Activated naive CD4-positive, alpha-beta T cell treated with anti-CD3 and anti-CD28 coated beads, Interleukin-2, amount 50 U/mL, for 72 hours (primary cell): ENCODE results near the gene ASXL1. TPM values are rescaled to one million over a fixed set of nuclear protein-coding genes. Genes with fewer than 3 reads are reported as not detected.

Experiments
- ATAC-seq, 2 donors: fragments of 150-1000 bp; cut with Tn5 transposase; 2 replicates each; pipeline ENCODE4 v1.10.0; 2021; ENCODE audit warnings: mild to moderate bottlenecking in 2 of 2, moderate library complexity in 2 of 2
- DNase-seq, 2 donors: peaks; one replicate each; pipeline ENCODE4 v3.0.0; 2021 to 2022; ENCODE audit warnings: low spot score in 2 of 2
- H3K27ac Mint-ChIP-seq, 2 donors: one replicate each; pipeline ENCODE4 v1.8.0; 2022; ENCODE audit warnings: mild to moderate bottlenecking in 2 of 2, mixed read lengths in 2 of 2
- H3K36me3 Mint-ChIP-seq, 2 donors: one replicate each; pipeline ENCODE4 v1.8.0; 2022; ENCODE audit warnings: mixed read lengths in 2 of 2
- H3K9me3 Mint-ChIP-seq, 2 donors: one replicate each; pipeline ENCODE4 v1.8.0; 2022; ENCODE audit warnings: mixed read lengths in 2 of 2
- total RNA-seq, 2 donors: library from RNA; stranded (reverse); gene quantifications; one replicate each; pipeline ENCODE4 v1.2.3, GENCODE V29; 2022

ASXL1 gene
- total RNA-seq, 2 donors from 2014 or later = 153 to 195 TPM

DNA sequence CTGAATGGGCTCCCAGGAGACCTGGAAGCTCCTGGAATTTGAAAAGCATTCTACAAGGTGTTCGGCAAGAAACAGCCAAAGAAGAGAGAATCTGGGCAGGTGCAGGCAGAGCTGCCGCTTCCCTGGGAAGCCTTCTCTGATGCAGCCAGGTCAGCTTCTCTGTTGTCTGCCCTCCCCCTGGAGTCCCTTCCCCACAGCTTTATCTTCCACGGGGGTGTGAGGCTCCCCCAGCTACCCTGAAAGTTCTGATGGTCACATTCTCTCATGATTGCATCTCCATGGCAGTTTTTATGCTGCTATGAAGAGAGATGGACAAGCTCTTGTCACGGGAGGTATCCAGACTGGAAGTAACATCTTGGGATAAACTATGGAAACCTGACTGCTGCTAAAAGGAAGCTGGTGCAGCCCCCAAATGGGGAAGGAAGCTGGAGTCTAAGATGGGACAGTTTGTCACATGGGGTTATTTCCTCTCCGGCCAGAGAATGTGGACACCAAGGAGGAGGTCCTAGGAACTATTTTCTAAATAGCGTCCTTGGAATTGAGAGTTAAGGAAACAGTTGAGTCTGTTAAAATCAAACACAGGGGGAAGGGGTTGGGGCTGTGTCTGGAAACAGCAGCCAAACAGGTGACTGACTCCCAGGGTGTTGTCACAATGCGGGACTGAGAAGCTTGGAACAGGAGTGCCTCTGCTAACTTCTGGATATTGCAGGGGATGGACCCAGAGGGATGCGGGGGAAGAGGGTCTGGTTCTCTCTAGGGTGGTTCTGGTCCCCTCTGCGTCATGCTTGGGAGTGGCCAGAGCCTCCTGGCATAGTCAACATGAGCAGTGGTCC, 91.1 kb downstream of the ASXL1 start:
- Mint-ChIP-seq H3K27ac (peak overlapping the region; percentile 72 to 79), H3K9me3 (no peaks in the 10 kb centered on the region), H3K36me3 (no peaks in the 10 kb centered on the region)
- no peak for ATAC-seq
- DNase-seq = no peak

- H3K9me3 Mint-ChIP-seq = no peaks in the 10 kb centered on the region
- no peaks in the 10 kb centered on the region for H3K36me3 Mint-ChIP-seq
- DNase-seq (peak in 1 of 2 donors; percentile 51), ATAC-seq (no peak)
- H3K27ac Mint-ChIP-seq = peak overlapping the region; percentile 79 to 91
Observed at GRCh38 chr20:32449890-32450401, 91.8 kb downstream of the ASXL1 start.

GRCh38 chr20:32450484-32451061, 92.4 kb downstream of the ASXL1 start:
- Mint-ChIP-seq H3K9me3 (no peaks in the 10 kb centered on the region), H3K27ac (peak overlapping the region; percentile 79 to 91), H3K36me3 (no peaks in the 10 kb centered on the region)
- DNase-seq = peak in 1 of 2 donors; percentile 9
- no peak for ATAC-seq

- no peak for DNase-seq
- peak overlapping the region; percentile 79 to 91 for H3K27ac Mint-ChIP-seq
- H3K36me3 Mint-ChIP-seq = no peaks in the 10 kb centered on the region
- H3K9me3 Mint-ChIP-seq = no peaks in the 10 kb centered on the region
- no peak for ATAC-seq
Observed at GRCh38 chr20:32451340-32451681, 93.2 kb downstream of the ASXL1 start.

DNA sequence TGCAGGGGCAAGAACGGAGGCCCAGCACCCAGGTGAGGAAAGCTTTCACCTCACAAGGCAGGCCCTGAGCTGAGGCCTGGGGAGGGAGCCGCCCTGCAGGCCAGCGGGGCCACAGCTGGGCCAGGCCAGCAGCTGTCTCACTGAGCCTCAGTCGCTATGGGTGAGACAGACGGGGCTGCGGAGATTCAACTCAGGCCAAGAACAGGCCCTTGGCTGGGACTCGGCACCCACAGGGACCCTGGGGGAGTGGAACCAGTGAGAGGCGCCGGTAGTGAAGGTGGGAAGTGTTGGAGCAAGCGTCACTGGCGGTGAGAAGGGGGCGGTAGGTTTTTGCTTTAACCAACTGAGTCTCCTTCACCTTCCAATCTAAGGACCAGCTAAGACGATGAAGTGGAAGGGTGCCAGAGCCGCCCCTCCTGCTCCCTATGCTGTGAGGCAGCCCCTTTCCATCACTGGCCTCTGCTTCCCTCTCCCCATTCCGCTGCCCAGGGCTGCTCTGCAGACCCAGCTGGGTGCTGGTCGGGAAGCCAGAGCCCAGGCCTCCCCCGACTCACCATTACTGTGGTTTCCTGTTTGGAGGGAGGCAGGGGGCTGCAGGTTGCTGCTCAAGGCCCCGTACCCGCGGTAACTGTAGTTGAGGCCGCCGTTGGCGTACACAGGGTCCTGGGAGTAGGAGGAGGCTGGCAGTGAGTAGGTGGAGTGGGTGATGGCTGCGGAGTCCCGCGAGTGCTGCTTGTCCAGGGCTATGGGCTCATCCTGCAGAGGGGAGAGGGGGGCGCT, 93.7 kb downstream of the ASXL1 start:
- Mint-ChIP-seq H3K9me3 (no peaks in the 10 kb centered on the region), H3K27ac (peak overlapping the region; percentile 79 to 91), H3K36me3 (no peaks in the 10 kb centered on the region)
- DNase-seq (no peak), ATAC-seq (peak in 1 of 2 donors; percentile 5)

DNA sequence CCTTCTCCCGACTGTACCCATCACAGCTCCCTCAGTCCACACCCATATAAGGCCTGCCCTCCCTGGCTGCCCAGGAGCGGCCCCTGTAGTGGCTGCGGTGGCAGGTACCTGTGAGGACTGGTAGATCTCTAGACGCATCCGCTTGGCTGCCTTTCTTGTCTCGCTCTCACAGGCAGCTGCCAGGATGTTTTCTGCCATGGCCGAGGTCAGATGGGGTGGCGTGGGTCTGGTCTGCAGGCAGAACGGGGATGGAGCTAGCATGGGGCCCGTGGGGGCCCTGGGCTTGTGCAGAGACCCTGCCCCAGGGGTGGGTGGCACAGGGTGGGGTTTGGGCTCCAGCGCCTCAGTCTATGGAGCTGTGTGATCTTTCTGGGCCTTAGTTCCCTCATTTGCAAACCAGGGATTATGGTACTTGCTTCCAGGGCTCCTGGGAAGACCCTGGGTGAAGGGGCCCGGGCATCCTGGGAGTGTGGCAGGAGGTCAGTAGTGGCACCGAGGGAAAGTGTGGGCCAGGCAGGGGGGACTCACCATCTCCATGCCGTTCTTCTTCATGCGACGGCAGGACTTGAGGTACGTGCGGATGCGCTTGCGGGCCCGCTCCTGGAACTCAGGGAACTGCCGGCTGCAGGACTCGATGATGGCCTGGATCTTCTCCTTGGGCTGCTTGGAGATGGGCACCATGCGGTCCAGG, 94.8 kb downstream of the ASXL1 start:
- DNase-seq = no peak
- no peak for ATAC-seq
- Mint-ChIP-seq H3K36me3 (no peaks in the 10 kb centered on the region), H3K27ac (peak overlapping the region; percentile 66 to 72), H3K9me3 (no peaks in the 10 kb centered on the region)

GRCh38 chr20:32453467-32454163, 95.5 kb downstream of the ASXL1 start:
- no peaks in the 10 kb centered on the region for H3K9me3 Mint-ChIP-seq
- ATAC-seq (no peak), DNase-seq (no peak)
- no peaks in the 10 kb centered on the region for H3K36me3 Mint-ChIP-seq
- peak overlapping the region in 1 of 2 donors; percentile 72 for H3K27ac Mint-ChIP-seq

- DNase-seq (no peak), ATAC-seq (no peak)
- Mint-ChIP-seq H3K27ac (peak overlapping the region; percentile 33 to 40), H3K36me3 (no peaks in the 10 kb centered on the region), H3K9me3 (no peaks in the 10 kb centered on the region)
Observed at GRCh38 chr20:32454164-32455145, 96.3 kb downstream of the ASXL1 start.

- H3K9me3 Mint-ChIP-seq = no peaks in the 10 kb centered on the region
- ATAC-seq (no peak), DNase-seq (no peak)
- H3K27ac Mint-ChIP-seq = peak overlapping the region in 1 of 2 donors; percentile 36
- no peaks in the 10 kb centered on the region for H3K36me3 Mint-ChIP-seq
Observed at GRCh38 chr20:32455171-32455900, 97.2 kb downstream of the ASXL1 start.

DNA sequence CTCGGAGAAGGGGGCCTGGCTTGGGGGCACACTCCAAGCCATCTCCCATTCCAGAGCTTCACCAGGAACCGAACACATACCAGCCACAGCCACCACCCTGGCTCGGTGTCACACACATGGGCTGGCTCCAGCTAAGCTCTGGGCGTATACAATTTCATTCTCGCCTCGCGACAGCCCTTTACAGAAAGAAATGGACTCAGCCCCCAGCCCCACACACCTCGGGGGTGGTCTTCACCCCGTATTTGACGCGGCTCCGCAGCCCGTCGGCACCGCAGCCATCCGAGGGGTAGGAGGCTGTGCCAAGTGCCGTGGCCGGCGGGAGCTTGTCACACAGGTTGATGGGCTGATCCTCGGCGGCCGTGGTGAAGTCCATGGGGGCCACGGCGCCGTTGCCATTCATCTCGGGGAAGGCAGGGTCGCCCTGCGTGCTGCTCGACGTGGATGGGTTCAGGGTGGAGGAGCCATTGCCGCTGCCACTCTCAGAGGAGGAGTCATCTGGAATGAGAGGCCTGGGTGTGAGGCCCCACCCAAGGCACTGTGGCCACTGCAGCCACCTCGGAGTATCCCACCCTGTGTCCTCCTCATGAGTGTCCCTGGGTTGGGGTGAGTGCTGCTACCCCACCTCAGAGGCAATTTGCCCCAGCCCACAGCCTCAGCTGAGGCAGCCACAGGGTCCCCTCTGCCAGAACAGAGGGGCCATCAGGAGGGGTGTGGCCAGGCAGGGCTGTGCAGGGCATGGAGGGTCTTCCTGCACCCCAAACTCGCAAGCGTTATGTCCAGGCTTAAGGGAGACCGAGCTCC, 98.0 kb downstream of the ASXL1 start:
- Mint-ChIP-seq H3K36me3 (no peaks in the 10 kb centered on the region), H3K9me3 (no peaks in the 10 kb centered on the region), H3K27ac (no peak overlapping the region)
- no peak for ATAC-seq
- no peak for DNase-seq

DNA sequence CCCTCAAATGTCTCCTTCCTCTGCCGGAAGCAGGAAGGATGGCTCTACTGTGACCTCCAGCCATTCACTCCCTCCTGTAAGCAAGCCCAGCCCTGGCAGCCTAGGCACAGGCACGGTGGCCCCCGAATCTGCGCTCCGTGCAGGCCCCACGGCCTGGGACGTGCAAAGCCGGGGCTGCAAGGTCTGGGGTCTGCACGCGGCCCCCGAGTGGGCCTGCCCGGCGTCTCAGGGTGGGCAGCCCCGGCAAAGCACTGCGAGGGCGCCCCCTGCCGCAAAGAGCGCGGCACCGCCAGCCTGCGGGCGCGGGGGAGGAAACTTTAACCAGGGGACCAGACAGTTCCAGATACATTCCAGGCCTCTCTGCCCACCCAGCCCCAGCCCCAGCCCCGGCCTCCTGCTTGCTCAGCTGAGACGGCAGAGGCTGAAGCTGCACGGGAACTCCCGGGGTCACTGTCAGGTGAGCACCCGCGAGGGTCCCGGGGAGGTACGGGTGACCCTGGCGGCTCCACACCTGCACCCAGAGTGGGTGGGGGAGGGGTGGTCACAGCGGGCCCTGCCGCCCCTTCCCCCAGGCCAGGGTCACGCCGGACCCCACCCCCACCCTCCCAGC, 98.8 kb downstream of the ASXL1 start:
- Mint-ChIP-seq H3K27ac (no peak overlapping the region), H3K9me3 (no peaks in the 10 kb centered on the region), H3K36me3 (no peaks in the 10 kb centered on the region)
- peak in 1 of 2 donors; percentile 43 for DNase-seq
- ATAC-seq = no peak

- no peak for DNase-seq
- no peaks in the 10 kb centered on the region for H3K36me3 Mint-ChIP-seq
- H3K27ac Mint-ChIP-seq = peak overlapping the region in 1 of 2 donors; percentile 52
- no peaks in the 10 kb centered on the region for H3K9me3 Mint-ChIP-seq
- no peak for ATAC-seq
Observed at GRCh38 chr20:32457479-32457986, 99.4 kb downstream of the ASXL1 start.

- H3K9me3 Mint-ChIP-seq = no peaks in the 10 kb centered on the region
- H3K36me3 Mint-ChIP-seq = no peaks in the 10 kb centered on the region
- peak overlapping the region; percentile 52 to 82 for H3K27ac Mint-ChIP-seq
- DNase-seq = no peak
- ATAC-seq = no peak
Observed at GRCh38 chr20:32458061-32458836, 100.1 kb downstream of the ASXL1 start.
